ENCODE data around the gene INSIG1. TPM values are rescaled to one million over a fixed set of nuclear protein-coding genes. Genes with fewer than 3 reads are reported as not detected.

The INSIG1 gene
- total RNA-seq, 1 experiment from 2014 or later = 54.7 TPM

GRCh38 chr7:155341463-155341983 is 43.8 kb downstream of the INSIG1 start (continued):
- TF ChIP-seq ATF3 (IDR thresholded peaks at IDR 0.05) (no peak), FOSL1 (IDR thresholded peaks at IDR 0.05; ENCODE audit: low read depth) (no peak), POLR2A (IDR thresholded peaks at IDR 0.05; ENCODE audit: borderline replicate concordance, extremely low read depth, insufficient read depth, insufficient read length) (no peak), CTCF (IDR thresholded peaks at IDR 0.05 in 2 of 3, conservative IDR thresholded peaks at IDR 0.05 in 1 of 3; ENCODE audit: borderline replicate concordance in 1 of 3, insufficient read depth in 1 of 3, low read depth in 2 of 3, low read length in 2 of 3) (no peak), CEBPB (IDR thresholded peaks at IDR 0.05; ENCODE audit: low read depth) (no peak), EZH2phosphoT487 (IDR thresholded peaks at IDR 0.05; ENCODE audit: borderline replicate concordance) (no peak), MAX (IDR thresholded peaks at IDR 0.05) (no peak)

GRCh38 chr7:155342313-155342712 is 44.6 kb downstream of the INSIG1 start:
- no peaks in the 10 kb centered on the region for H4K20me1 ChIP-seq (ENCODE audit: insufficient read depth)
- H3K9me3 ChIP-seq (ENCODE audit: control insufficient read depth in 1 of 2, insufficient read depth in 1 of 2, low read depth in 1 of 2, low read length in 2 of 2) = no peaks in the 10 kb centered on the region
- H3K4me2 ChIP-seq (ENCODE audit: low read length) = no peak overlapping the region
- no peak overlapping the region for H3K9ac ChIP-seq (ENCODE audit: low read length)
- H3K36me3 ChIP-seq (ENCODE audit: control insufficient read depth in 1 of 2, insufficient read depth in 2 of 2, low read length in 2 of 2) = no peaks in the 10 kb centered on the region
- ATAC-seq (no peak), DNase-seq (ENCODE audit: low read depth, low spot score) (no peak)
- no peak overlapping the region for H2AFZ ChIP-seq (ENCODE audit: low read depth, low read length, poor library complexity, severe bottlenecking)
- no peak overlapping the region for H3K4me3 ChIP-seq (replicated peaks in 1 of 2; ENCODE audit: low read depth in 1 of 2, low read length in 2 of 2)
- intact Hi-C loops (cut with micrococcal nuclease) = loop anchor here (10.0 kb wide), 1 partner anchor 338 kb away; the partner anchor contains the start of gene PAXIP1
- H3K27ac ChIP-seq (ENCODE audit: low read depth, low read length) = no peak overlapping the region
- BruUV-seq (replicated peaks) = no TSS peak
- H3K9me2 ChIP-seq (ENCODE audit: insufficient read depth) = no peaks in the 10 kb centered on the region
- ChIA-PET POLR2A (no interaction called here), CTCF (interaction anchor here (1.9 kb wide), 1 partner anchor 415 kb away, joined by 6 read pairs; no protein-coding TSS in a partner anchor), RAD21 (ENCODE audit: low non-redundant PET in 1 of 2, low total read pairs in 2 of 2, uncharacterized antibody in 2 of 2, unreplicated experiment in 2 of 2) (no interaction called here)
- H3K79me2 ChIP-seq (ENCODE audit: insufficient read depth, low read length) = no peaks in the 10 kb centered on the region
- peaks cover under 1% of the 10 kb centered on the region; the same call in 1 of the 2 replicates for H3K27me3 ChIP-seq (ENCODE audit: insufficient read depth, low read length)
- H3K4me1 ChIP-seq (ENCODE audit: control insufficient read depth in 1 of 2, insufficient read depth in 2 of 2, low read length in 2 of 2) = peaks cover 8 to 10% of the 10 kb centered on the region in 2 experiments; a peak in 3 of 4 replicates
- TF ChIP-seq ATF3 (IDR thresholded peaks at IDR 0.05) (no peak), ZBTB33 (IDR thresholded peaks at IDR 0.05; ENCODE audit: extremely low read depth, insufficient replicate concordance, low read length) (no peak), SIN3A (IDR thresholded peaks at IDR 0.05; ENCODE audit: low read depth) (no peak), EGR1 (IDR thresholded peaks at IDR 0.05; ENCODE audit: low read depth) (no peak), YY1 (IDR thresholded peaks at IDR 0.05; ENCODE audit: extremely low read depth, insufficient replicate concordance, low read depth, low read length) (no peak), EZH2phosphoT487 (IDR thresholded peaks at IDR 0.05; ENCODE audit: borderline replicate concordance) (no peak), ZFX (IDR thresholded peaks at IDR 0.05) (no peak), SP1 (IDR thresholded peaks at IDR 0.05; ENCODE audit: low read depth) (no peak), POLR2A (IDR thresholded peaks at IDR 0.05; ENCODE audit: borderline replicate concordance, extremely low read depth, insufficient read depth, insufficient read length) (no peak), RAD21 (IDR thresholded peaks at IDR 0.05; ENCODE audit: low read depth) (no peak), CTCF (IDR thresholded peaks at IDR 0.05 in 2 of 3, conservative IDR thresholded peaks at IDR 0.05 in 1 of 3; ENCODE audit: borderline replicate concordance in 1 of 3, insufficient read depth in 1 of 3, low read depth in 2 of 3, low read length in 2 of 3) (no peak), ZNF274 (IDR thresholded peaks at IDR 0.05; ENCODE audit: low read depth, low read length) (no peak), EZH2 (IDR thresholded peaks at IDR 0.05) (no peak), CEBPB (IDR thresholded peaks at IDR 0.05; ENCODE audit: low read depth) (no peak), TCF7L2 (IDR thresholded peaks at IDR 0.05; ENCODE audit: borderline replicate concordance, extremely low read depth, insufficient read depth, insufficient read length) (no peak)

Measured in HCT116 (cell line).